Ureter (tissue), 1 donor: ENCODE measurements around the gene TRPV6. TPM values are rescaled to one million over a fixed set of nuclear protein-coding genes. Genes with fewer than 3 reads are reported as not detected.

Source experiments
- DNase-seq: peaks from one replicate; pipeline ENCODE4 v3.0.0-alpha.2; 2020; ENCODE audit warnings: low spot score
- total RNA-seq: library from RNA; stranded (reverse); gene quantifications from one replicate; pipeline ENCODE4 v1.2.4, GENCODE V29; 2023
- donor health status: DM: yes; HTN: yes; CAD: no.

TRPV6 gene
- total RNA-seq, 1 donor from 2014 or later, result 27.7 TPM

DNA sequence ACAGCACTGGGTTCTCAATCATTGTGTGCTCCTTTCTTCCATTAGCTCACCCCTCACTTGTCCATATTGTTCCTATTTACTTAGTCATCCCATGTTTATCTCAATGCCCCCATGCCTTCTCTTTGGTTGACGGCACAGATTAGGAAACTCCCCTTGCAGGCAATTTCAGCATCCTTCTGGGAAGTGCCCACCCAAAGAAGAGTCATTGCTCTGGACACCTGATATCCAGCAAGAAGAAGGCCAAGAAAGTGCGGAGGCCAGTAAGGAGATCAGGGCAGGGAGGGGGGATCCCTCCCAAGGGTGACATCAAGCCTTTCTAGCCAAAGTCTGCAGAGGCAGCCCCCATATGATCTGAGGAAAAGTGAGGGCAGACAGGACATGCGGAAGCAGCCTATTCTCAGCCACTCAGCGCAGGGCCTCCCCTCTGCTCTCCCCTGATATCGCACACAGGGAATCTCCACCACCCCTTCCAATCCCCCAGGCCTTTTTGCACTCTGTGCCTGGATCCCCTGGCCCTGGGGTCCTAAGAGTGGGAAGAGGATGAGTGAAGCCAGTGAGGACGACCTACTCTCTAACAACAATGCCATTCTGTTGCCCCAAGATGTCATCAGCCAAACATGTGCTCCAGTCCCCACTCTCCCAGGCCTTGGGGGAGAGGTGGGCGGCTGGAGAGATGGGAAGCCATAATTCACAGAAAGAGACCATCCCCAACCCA, 1.8 kb downstream of the TRPV6 start:
- DNase-seq, result peak; percentile 24

DNA sequence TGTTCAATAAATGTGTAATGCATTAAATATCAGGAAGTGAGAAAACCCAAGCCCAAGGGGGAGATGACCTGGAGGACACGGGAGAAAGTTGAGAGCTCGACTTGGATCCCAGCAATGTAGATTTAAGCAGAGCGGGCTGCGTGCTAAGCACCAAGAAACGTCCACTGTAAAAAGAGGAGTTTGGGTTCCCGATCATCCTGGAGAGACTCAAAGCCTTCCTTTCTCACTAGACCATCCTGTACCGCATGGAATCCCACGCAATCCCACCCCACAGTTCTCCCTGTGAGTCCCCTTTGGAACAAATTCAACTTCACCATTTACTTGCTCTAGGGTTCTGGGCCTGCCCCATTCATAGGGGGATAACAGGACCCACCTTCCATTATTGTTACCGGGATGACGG, 2.4 kb downstream of the TRPV6 start:
- DNase-seq, result peak; percentile 17

DNA sequence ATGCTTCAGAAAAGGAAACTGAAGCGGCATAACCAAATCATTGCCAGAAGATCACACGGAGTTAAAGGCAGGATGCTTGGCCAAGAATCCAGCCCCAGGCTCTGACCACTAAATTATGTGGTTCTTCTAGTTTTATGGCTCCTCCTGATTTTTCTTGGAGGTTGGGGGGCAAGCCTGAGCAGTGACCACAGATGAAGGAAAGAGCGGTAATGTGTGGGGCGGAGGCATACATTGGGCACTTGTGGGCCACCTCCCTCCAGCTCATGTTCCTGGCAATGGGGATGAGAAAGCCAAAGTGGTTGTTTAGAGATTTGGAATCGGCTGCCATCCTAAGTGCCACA, 3.2 kb downstream of the TRPV6 start:
- DNase-seq, result peak; percentile 36

DNA sequence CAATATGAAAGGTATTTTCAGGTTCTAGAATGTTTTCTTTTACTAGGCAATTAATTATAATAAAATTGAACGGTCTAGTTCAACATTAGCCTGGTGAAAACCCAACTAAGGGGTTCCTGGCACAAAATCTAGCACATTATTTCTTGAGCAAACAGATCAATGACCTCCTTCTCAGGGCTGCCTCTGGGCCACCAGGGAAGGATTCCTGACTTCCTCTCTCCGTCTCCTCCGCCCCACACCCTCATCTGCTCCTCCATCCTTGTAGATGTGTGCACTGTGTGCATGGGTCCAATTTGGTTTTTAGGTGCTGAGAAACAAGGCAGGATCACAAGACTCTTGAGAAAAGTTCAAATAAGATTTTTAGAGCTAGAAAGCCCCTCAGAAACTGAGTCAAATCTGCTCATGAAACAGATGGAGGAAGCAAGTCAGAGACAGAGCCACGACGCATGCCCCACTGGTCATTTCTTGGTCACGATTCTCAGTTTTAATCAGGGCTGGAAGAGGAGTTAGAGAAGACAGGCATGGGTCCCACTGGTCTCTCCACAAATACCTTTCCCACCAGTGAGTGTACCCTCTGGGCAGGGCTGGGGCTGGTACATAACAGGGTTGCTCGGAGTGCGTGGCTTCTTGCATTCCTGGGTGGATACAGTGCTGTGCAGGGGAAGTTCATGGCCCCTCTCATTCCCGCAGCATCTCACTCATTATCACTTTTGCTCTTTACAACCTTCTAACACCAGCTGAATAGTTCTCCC, 3.8 kb downstream of the TRPV6 start:
- peak; percentile 36 for DNase-seq

DNA sequence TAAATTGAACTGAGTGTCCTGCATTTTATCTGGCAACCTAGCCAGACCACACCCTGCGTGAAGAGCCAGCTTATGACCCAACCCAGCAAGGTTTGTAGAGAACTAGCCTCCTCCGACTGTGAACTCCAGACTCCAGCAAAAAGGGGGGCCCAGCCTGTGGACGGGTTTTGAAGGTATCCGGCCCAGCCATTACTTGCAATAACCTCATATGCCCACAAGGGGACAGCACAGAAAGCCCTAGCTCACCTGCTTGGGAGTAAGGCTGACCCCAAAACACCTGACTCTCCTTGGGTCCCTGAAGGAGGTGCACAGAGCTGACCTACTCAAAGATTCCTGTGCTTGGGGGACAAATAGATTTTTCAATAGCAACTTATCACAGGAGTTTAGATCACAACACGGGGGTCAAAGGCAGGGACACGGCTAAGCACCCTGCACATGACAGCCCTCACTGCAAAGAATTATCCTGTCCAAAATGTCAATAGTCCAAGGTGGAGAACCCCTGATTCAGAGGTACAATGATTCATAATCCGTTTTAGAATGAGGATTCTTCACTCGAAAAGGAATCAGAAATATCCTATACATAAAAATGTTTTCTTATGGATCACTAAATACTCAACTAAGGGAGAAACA, 4.6 kb downstream of the TRPV6 start:
- peak; percentile 46 for DNase-seq

DNA sequence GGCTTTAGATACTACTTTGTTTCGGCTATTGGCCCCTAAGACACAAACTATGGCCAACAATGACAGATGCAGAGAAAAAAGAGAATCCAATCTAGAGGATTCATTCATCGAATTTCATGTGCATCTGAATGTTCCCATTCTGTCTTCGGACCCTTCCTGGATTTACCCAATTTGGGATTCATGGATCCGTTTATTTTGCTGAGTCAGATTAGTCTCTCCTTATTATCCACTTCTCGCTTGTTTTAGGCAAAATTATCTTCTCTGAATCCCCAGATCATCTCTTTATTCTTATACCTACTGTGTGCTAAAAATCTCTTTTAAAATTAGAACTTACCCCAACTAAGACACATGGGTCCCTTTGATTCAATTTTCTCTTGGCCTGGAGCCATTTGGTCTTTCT, 6.5 kb downstream of the TRPV6 start:
- DNase-seq, result no peak

DNA sequence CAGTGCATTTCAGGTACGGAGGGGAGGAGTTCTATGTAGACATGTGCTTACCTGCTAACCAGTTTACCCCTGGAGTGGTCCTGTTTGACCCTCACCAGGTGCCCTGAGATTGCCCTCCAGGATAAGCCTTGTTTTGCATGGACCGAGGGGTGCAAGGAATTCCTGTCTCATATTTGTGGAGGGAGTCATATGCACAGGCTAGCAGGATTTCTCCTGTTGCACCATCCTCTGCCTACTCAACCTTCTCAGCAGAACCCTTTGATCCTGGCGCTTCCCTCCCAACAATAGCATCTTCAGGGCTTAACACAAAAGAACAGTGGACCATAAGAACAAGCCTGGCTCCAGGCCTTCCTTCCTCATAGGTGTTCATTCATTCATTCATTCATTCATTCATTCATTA, 7.2 kb downstream of the TRPV6 start:
- no peak for DNase-seq

DNA sequence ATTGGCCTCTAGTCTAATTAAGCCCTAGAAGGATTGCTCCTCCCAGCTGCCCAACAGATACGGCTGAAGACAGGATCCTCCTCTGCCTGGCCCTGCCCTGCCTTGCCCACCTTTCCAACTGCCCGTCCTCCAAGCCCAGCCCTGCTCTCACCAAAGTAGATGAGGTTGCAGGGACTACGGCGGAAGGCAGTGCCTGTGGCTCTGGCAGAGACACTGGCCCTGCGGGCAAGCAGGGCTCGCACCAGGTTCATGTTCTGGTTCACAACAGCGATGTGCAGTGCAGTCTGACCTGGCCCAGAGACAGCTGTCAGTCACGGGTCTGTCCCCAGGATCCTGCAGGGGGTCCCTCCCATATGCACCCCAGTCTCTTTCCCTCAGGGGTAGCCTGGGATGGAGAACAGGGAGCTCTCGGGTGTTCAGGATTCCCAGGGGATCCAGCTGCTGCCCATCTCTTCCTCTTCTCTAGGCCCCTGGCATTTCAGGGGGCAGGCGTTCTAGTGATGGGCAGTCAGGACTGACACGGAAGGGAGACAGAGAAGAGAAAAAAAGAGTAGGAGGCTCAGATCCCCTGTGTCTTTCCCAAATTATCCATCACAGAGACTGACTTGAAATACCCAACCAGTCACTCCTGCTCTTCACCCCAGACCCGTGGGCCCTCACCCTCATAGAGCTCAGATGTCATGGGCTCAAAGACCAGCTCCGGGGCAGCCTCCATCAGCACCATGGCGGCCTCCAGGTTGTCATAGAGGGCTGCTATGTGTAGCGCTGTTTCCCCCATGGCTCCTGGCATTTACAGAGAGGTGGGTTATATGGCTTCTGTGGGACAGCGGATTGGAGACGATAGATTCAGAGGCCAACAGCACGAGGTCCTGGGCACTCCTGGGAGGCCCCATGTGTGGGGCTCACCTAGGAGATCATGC, 8.3 kb downstream of the TRPV6 start:
- no peak for DNase-seq

DNA sequence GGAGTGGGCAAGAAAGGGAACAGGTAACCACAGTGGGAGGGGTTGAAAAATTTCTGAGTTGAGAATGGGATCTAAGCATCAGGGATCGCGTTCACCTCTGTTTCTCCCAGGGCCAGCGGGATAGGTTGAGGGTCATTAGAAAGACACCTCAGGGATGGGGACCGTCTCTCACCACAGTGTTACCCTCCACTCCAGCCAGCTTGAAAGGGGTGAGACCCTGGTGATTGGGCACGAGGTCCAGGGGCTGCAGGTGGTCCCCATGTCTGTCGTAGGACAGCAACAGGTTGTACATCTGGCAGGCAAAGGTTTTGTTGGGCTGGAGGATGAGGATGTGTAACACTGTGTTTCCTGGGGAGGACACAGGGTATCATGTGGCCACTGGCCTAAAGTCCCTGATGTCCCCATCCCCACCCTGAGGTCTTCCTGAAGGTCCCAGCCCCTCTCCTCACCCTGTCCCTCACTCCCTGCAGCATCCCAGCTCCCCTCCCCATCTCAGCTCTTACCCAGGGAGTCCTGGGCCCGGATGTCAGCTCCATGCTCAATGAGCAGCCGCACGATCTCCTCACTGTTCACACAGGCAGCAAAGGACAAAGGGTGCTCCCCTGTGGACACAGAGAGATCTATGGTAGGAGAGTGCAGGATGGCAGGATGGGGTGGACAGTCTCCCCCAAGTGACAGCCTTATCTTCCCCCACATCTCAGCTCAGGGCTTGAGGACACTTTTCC, 9.1 kb downstream of the TRPV6 start:
- DNase-seq, result no peak

DNA sequence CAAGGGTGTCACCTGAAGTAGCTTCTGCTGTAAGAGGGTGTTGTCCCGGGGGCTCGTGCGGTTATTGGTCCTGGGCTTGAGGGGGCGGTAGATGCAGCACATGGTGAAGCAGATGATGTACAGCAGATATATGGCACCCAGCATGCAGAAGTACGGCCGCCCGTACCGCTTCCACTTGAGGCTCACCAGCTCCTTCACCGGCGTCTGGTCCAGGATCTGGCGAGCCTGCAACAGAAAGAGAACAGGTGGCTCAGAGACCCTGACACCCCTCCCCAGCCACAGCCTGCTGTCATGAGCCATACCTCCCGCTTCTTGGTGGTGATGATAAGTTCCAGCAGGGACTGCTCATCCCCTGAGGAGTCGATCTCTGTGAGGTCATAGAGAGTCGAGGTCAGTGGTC, 10.1 kb downstream of the TRPV6 start:
- DNase-seq, result no peak

DNA sequence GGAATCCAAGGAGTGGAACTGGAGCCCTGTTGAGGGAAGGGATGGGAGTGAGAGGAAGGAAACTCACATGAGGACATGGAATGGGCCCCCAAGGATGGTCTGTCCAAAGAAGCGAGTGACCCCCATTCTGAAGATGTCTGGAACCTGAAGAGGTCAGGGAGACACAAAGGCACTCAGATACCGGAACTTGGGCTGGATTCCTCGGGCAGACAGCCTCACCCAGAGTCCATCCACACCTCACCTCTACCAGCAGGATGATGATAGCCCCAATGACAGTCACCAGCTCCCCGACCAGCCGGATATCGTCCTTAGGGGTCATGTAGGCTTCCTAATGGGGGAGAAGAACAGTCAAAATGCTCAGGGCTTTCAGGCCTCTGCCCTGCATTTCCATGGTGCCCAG, 10.7 kb downstream of the TRPV6 start:
- DNase-seq, result no peak

DNA sequence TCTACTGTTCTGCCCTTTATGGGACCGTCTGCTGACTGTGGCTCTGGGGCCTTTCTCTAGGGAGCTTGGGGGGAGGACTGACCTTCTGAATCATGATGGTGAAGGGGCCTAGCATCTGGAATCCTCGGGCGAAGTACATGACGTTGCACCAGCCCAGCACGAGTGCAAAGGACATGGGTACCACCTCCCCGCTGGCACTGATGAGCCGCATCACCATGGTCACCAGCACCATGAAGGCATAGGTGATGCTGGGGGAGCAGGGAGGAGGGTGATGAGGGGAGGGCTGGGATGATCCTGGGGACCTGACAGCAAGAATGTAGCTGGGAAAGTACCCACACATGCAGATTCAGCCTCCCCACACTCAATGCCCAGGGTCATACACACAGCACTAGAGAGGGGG, 11.1 kb downstream of the TRPV6 start:
- no peak for DNase-seq

DNA sequence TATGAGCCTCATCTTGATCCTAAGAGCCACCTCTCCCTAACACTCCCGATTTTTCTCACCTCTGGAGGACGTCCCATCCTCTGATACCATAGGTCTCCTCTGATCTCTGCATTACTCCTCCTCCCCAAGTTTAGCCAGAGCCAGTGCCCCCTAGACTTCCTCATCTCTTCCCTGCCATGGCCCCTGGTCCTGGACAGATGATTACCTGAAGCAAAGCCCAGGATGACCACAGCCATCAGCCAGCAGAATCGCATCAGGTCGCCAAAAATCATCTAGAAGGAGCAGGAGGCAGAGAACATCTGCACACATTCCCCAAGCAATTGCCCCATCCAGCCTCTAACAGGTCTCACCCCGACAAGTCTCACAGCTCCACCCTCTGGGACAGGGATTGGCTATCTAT, 11.7 kb downstream of the TRPV6 start:
- DNase-seq, result no peak

DNA sequence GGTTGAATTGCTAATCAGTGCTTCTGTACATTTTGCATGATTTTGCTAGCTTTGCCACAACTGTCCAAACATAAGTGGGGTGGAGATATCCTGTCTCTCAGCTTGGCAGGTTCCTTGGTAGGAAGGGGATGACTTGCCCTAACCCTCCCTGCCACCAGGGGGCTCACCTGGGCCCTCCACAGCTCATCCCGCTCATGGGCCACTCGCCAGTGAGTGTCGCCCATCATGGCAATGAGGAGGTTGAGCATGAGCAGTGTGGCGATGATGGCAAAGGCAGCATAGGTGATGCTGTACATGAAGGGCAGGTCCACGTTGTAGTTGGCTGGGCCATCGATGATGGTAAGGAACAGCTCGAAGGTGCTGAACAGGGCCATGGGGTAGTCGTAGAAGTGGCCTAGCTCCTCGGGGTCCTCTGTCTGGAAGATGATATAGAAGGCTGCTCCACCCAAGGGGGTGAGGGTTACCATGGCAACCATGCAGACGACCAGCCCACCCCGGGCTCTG, 12.2 kb downstream of the TRPV6 start:
- DNase-seq, result no peak

DNA sequence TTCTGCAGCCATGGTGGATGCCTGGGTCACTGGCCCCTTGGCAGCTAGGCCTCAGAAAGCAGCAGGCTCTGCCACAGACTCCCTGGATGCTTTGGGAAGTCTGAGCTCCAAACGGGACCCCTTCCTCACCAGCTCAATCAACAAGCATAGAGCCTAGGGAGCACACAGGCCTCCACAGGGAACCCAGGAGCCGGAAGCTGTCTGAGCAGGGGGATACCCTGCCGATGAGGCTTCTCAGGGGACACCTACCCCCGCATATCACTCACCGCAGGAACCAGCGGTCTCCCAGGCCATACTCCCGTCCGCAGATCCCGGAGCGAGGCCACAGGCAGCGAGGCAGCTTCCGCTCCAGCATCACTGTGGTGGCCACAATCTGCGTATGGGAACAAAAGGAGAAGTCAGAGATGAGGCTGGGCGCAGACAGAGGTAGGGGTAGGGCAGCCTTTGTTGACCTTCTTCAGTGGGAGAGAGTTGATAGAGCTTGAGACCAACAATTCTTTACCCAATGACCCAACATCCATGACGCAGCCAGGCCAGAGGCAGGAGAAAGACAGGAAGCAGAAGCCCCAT, 13.4 kb downstream of the TRPV6 start:
- no peak for DNase-seq

DNA sequence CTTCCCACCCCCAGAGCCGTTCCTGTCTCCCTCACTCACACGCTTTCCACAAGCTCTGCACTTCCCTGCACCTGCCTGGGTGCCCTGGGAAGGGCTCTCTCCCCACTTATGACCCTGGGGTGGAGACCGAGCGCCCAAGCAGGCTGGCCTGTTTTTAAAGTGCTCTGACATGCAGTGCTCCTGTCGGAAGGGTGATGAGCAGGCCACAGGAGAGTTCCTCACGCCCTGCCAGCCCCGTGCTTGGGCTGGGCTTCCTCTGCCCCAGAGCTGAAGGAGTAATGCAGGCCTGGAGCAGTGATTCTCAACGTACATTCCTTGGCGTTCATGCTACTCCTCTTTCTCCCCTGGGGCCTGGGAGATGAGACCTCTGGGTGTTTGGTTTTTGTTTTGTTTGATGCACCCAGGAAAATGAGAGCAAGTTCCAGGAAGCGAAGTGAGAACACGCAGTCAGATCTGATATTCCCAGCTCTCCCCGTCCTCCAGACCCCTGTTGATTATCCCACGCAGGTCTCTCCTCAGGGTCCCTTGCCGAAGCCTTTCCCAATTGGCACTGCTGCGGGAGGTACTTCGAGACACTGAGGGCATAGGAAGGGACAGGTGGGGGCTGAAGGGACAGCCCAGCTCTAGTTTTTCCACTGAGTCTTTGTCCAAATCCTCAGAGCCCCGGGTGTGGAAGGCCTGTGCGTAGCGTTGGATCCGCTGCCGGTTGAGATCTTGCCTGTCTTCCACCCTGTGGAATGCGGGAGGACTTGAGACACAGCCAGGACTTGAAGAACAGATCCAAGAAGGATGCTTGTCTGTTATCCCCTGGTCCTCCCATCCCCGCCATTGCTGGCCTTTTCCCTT, 14.1 kb downstream of the TRPV6 start:
- peak; percentile 40 for DNase-seq

DNA sequence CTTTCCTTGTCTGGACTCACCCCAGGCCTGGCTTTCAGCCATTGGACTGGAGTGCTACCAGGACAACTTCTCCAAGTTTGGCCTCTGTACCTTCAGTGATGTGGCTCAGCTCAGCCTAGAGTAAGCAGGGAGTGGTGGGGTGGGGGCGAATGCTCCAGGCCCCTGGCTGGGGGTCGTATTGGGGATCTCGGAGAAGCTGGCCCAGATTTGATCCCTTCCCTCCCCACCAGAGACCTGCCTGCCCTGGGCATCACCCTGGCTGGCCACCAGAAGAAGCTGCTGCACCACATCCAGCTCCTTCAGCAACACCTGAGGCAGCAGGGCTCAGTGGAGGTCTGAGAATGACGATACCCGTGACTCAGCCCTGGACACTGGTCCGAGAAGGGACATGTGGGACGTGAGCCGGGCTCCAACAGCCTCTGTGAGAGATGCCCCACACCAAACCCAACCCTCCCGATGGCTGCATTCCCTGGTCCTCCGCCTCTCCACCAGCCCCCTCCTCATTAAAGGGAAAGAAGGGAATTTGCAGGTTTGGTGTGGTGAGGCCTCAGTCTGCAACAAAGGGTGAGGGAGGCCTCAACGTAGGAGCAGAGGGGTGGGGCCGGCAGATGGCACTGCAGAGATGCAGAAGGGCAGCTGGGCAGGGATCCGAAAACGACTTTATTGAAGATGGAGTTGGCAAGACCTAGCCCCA, 14.8 kb downstream of the TRPV6 start:
- peak; percentile 41 for DNase-seq

DNA sequence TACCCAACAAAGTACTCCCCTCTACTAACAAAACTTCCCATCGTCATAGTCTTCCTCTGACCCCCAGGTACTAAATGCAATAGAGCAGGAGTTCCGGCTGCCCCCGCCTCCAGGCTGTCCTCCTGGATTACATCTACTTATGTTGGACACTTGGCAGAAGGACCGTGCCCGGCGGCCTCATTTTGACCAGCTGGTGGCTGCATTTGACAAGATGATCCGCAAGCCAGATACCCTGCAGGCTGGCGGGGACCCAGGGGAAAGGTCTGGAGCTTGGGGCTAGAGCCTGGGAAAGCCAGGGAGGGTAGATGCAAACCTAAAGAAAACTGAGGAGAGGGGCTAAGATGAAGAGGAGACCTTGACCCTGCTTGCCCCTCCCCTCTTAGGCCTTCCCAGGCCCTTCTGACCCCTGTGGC, 15.4 kb downstream of the TRPV6 start:
- peak; percentile 42 for DNase-seq

DNA sequence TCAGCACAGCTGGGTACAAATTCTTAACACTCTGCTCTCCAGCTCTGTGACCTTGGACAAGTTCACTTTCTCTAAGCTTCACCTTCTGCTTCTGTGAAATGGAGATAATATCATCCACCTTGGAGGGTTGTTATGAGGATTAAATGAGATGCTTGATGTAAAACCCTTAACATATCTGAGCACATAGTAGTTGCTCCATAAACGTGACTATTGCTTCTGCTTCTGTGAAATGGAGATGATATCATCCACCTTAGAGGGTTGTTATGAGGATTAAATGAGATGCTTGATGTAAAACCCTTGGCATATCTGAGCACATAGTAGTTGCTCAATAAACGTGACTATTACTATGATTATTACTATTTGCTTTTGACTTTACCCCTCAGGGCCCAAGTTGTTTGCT, 16.1 kb downstream of the TRPV6 start:
- DNase-seq, result no peak
